ENCODE measurements around the gene PDF.
"Not testable (repeated sequence)": the region's sequence is repeated elsewhere in the genome, so short reads cannot be mapped to it uniquely, and the experiment has no call there.

PDF gene, protein sequence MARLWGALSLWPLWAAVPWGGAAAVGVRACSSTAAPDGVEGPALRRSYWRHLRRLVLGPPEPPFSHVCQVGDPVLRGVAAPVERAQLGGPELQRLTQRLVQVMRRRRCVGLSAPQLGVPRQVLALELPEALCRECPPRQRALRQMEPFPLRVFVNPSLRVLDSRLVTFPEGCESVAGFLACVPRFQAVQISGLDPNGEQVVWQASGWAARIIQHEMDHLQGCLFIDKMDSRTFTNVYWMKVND

GRCh38 chr16:69330286-69331109 is at the start of gene PDF:
PDF (minus strand) TSS chr16:69330588; CDS start chr16:69330570, 18 bp downstream.
- DNase-seq (ENCODE audit: low spot score) = peak; percentile 91

GRCh38 chr16:69378760-69379159 is 48.4 kb upstream of the PDF start:
- DNase-seq (ENCODE audit: low spot score) = no peak

GRCh38 chr16:69378036-69378435 is 47.6 kb upstream of the PDF start:
- DNase-seq (ENCODE audit: low spot score) = no peak

- DNase-seq (ENCODE audit: low spot score) = no peak
Measured at GRCh38 chr16:69376393-69377059, 46.1 kb upstream of the PDF start.

GRCh38 chr16:69373019-69373418 is 42.6 kb upstream of the PDF start:
- no peak for DNase-seq (ENCODE audit: low spot score)

- DNase-seq (ENCODE audit: low spot score) = no peak
Measured at GRCh38 chr16:69371564-69371963, 41.2 kb upstream of the PDF start.

DNA sequence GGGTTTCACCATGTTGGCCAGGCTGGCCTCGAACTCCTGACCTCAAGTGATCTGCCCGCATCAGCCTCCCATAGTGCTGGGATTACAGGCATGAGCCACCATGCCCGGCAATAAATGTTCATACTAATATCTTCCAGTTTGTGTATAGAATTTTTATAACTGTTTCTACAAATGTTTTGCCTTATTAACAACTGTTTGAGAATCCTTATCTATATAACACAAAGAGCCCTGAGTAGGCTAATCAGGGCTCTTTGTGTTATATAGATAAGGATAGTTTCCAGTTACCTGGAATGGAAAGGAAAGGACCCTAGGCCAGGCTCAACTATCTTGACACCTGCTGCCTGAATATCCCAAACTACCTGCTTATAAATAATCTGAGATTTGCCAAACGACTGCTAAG is 38.5 kb upstream of the PDF start:
- no peak for DNase-seq (ENCODE audit: low spot score)

GRCh38 chr16:69367980-69368379 is 37.6 kb upstream of the PDF start:
- no peak for DNase-seq (ENCODE audit: low spot score)

DNA sequence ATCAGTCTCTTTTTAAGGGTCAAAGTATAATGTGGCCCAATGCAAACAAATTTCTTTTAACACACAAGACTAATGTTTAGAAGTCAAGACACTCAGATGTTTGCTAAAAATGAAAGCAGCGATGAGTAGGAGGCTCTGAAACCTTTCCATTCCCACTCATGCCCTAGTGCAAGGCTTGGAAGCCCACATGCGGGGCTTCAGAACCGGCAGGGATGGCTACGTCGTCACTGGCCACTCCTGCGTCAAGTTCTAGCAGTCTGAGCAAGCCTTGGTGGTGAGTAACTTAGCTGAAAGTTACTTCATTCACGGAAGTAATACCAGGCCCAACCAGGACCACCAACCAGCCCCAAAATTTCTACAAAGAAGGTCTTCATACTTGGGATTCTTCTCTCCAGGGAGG is 36.0 kb upstream of the PDF start:
- no peak for DNase-seq (ENCODE audit: low spot score)

- no peak for DNase-seq (ENCODE audit: low spot score)
Measured at GRCh38 chr16:69365901-69366300, 35.5 kb upstream of the PDF start.

GRCh38 chr16:69364088-69364487 is 33.7 kb upstream of the PDF start:
- DNase-seq (ENCODE audit: low spot score) = no peak

DNA sequence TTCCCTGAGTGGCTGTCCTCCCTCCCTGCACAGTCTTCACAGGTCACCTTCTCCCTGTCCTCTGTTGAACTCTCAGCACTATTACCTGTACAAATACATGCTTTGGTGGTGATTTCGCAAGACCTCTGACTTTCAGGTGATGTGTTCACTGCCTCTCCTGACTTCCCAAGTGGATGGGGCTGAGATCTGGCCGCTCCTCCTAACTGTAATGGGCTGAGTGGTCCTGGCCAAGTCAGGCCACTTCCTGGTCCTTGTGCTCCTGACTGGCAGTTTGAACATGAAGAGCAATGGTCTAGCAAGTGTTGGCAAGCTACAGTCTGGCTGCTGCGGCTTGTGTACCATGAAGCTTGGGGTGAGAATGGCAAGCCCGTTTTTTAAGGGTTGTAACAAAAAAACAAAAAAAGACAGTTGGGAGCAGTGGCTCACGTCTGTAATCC is 32.9 kb upstream of the PDF start:
- no peak for DNase-seq (ENCODE audit: low spot score)

- DNase-seq (ENCODE audit: low spot score) = not testable (repeated sequence)
Measured at GRCh38 chr16:69360070-69360469, 29.7 kb upstream of the PDF start.

DNA sequence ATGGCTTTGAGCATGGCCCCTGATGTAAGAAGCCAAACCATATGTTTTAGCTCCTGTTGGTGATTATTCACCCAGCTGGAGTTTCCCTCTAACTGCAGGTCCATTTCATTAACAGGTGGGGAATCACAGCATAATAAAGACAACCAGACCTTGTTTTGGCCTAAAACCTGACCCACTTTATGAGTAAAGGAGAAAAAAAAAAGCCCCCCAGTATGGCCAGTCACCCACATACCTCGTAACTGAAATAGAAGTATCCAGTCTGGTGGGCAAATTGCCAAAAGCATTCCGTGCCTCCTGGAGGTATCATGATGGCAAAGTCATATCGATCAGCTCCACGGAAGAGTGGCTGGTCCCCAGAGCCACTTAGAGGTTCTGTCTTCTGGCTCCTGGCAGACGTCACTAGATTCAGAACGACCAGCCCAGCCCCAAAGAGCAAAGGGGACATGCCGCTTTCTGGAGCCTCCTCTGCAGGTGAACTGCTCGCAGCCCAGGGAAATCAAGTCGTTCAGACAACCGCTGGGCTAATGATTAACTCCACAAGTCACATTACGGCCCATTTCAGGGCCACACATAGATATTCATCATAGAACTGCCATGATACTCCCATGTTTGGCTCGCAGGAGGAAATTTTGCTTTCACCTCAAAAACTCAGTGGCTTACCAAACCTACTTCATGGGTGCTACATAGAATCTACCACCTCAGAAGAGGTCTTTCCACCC is 21.1 kb upstream of the PDF start, which contains the start of gene TMED6:
TMED6 (minus strand) TSS at position 478 of the 719 bp plus-strand sequence; CDS start at position 445, 33 bp downstream.
- DNase-seq (ENCODE audit: low spot score) = no peak

DNA sequence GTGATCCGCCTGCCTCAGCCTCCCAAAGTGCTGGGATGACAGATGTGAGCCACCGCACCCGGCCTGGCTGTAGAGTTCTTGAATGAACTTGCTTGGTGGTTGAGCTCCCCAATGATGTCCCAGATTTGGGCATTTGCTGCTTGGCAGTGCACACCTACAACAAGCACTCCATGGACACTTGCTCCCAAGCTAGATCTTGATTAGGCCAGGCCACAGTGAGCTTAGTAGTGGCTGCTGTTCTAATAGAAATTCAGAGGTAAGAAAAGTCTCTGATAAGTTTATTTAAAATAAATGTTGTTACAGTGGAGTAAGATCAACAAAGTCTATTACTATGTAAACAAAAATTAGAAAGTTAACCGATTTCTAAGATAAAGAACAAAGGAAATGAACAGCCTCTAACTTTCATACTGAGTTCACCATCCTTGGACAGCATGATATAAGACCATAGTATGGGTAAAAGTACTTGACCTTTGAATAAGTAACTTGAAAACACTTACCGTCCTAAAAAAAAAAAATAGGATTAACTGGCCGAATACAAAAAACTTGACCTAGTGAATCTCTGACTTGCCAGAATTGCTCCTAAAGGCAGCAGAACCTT is 20.2 kb upstream of the PDF start:
- no peak for DNase-seq (ENCODE audit: low spot score)

DNA sequence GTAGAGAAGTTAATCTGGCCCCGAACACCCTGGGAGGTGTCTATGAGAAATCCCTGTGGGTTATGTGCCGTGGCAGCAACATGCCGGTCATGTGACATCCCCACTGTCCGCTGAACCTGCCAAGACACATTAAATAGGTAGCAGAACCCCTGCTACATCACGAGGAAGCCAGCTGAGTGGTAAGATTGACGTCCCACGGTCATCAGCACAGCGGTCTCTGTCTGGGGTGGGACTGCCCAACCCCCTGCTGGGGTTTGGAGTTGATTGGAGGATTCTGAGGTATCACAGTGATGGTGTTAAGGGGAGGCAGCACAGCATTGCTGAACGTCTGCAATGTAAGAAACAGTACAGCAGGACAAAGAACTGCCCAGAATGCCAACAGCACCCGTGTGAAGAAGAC is 19.1 kb upstream of the PDF start:
- no peak for DNase-seq (ENCODE audit: low spot score)

- DNase-seq (ENCODE audit: low spot score) = no peak
Measured at GRCh38 chr16:69348222-69348621, 17.8 kb upstream of the PDF start.

- no peak for DNase-seq (ENCODE audit: low spot score)
Measured at GRCh38 chr16:69346683-69347082, 16.3 kb upstream of the PDF start.

- no peak for DNase-seq (ENCODE audit: low spot score)
Measured at GRCh38 chr16:69345923-69346322, 15.5 kb upstream of the PDF start.

- peak; percentile 72 for DNase-seq (ENCODE audit: low spot score)
Measured at GRCh38 chr16:69344171-69344570, 13.8 kb upstream of the PDF start.

GRCh38 chr16:69340095-69340644 is 9.8 kb upstream of the PDF start:
- DNase-seq (ENCODE audit: low spot score) = no peak

Data from pons (tissue), 1 donor.